ENCODE results near the gene FOXP1. TPM values are rescaled to one million over a fixed set of nuclear protein-coding genes. Genes with fewer than 3 reads are reported as not detected.
"Not testable (repeated sequence)": the region's sequence is repeated elsewhere in the genome, so short reads cannot be mapped to it uniquely, and the experiment has no call there.

The FOXP1 gene
- polyA plus RNA-seq, 4 donors = 31.3 to 39.3 (median 33.6) TPM

- no peak for DNase-seq (ENCODE audit: low read depth in 4 of 4, low spot score in 3 of 4)
Measured at GRCh38 chr3:71438071-71438685, 145.3 kb downstream of the FOXP1 start.

- no peak for DNase-seq (ENCODE audit: low read depth in 4 of 4, low spot score in 3 of 4)
Measured at GRCh38 chr3:71436337-71436736, 147.2 kb downstream of the FOXP1 start.

GRCh38 chr3:71435836-71436235 is 147.7 kb downstream of the FOXP1 start:
- not testable (repeated sequence) for DNase-seq (ENCODE audit: low read depth in 4 of 4, low spot score in 3 of 4)

GRCh38 chr3:71433631-71434030 is 149.9 kb downstream of the FOXP1 start:
- no peak for DNase-seq (ENCODE audit: low read depth in 4 of 4, low spot score in 3 of 4)

- no peak for DNase-seq (ENCODE audit: low read depth in 4 of 4, low spot score in 3 of 4)
Measured at GRCh38 chr3:71432044-71432975, 151.2 kb downstream of the FOXP1 start.

- DNase-seq (ENCODE audit: low read depth in 4 of 4, low spot score in 3 of 4) = no peak
Measured at GRCh38 chr3:71430941-71431552, 152.5 kb downstream of the FOXP1 start.

- no peak for DNase-seq (ENCODE audit: low read depth in 4 of 4, low spot score in 3 of 4)
Measured at GRCh38 chr3:71429597-71429988, 153.9 kb downstream of the FOXP1 start.

GRCh38 chr3:71428841-71429596 is 154.5 kb downstream of the FOXP1 start:
- peak in 1 of 4 donors; percentile 42 for DNase-seq (ENCODE audit: low read depth in 4 of 4, low spot score in 3 of 4)

- no peak for DNase-seq (ENCODE audit: low read depth in 4 of 4, low spot score in 3 of 4)
Measured at GRCh38 chr3:71425491-71426071, 157.9 kb downstream of the FOXP1 start.

- no peak for DNase-seq (ENCODE audit: low read depth in 4 of 4, low spot score in 3 of 4)
Measured at GRCh38 chr3:71423151-71423906, 160.2 kb downstream of the FOXP1 start.

GRCh38 chr3:71421820-71422566 is 161.5 kb downstream of the FOXP1 start:
- no peak for DNase-seq (ENCODE audit: low read depth in 4 of 4, low spot score in 3 of 4)

- DNase-seq (ENCODE audit: low read depth in 4 of 4, low spot score in 3 of 4) = no peak
Measured at GRCh38 chr3:71421475-71421819, 162.1 kb downstream of the FOXP1 start.

GRCh38 chr3:71419369-71419768 is 164.2 kb downstream of the FOXP1 start:
- no peak for DNase-seq (ENCODE audit: low read depth in 4 of 4, low spot score in 3 of 4)

- DNase-seq (ENCODE audit: low read depth in 4 of 4, low spot score in 3 of 4) = no peak
Measured at GRCh38 chr3:71417791-71418190, 165.7 kb downstream of the FOXP1 start.

GRCh38 chr3:71416876-71417275 is 166.7 kb downstream of the FOXP1 start:
- DNase-seq (ENCODE audit: low read depth in 4 of 4, low spot score in 3 of 4) = no peak

- no peak for DNase-seq (ENCODE audit: low read depth in 4 of 4, low spot score in 3 of 4)
Measured at GRCh38 chr3:71415681-71416122, 167.8 kb downstream of the FOXP1 start.

GRCh38 chr3:71414189-71414927 is 169.2 kb downstream of the FOXP1 start:
- no peak for DNase-seq (ENCODE audit: low read depth in 4 of 4, low spot score in 3 of 4)

- no peak for DNase-seq (ENCODE audit: low read depth in 4 of 4, low spot score in 3 of 4)
Measured at GRCh38 chr3:71413572-71413971, 170.0 kb downstream of the FOXP1 start.
